Ovary (tissue), 3 donors: ENCODE results near the gene CLIP2.

Experiments used
- CTCF ChIP-seq, 3 donors: fragments of 450-650 bp in 2 of 3; fragments of 200-600 bp in 1 of 3; IDR thresholded peaks; one replicate each; pipeline versions ENCODE4 v1.5.1 to v1.8.0; 2016 to 2022; ENCODE audit warnings: antibody characterized with exemption in 3 of 3, mild to moderate bottlenecking in 1 of 3
- EP300 ChIP-seq: sonication (generic); formaldehyde crosslinking; IDR thresholded peaks from one replicate; pipeline ENCODE4 v1.6.1; 2017; ENCODE audit warnings: antibody characterized with exemption
- POLR2A ChIP-seq: fragments of 450-650 bp; IDR thresholded peaks from one replicate; pipeline ENCODE4 v1.6.1; 2017; ENCODE audit warnings: antibody characterized with exemption, mild to moderate bottlenecking, moderate library complexity
- donor health status: DM: no; HTN: no; CAD: no.

- no peak for TF ChIP-seq CTCF (IDR thresholded peaks at IDR 0.05)
- TF ChIP-seq EP300: no peak
- no peak for TF ChIP-seq POLR2A
These were observed 10.2 kb downstream of the CLIP2 start for GRCh38 chr7:74299401-74299800.
